CD4-positive, alpha-beta T cell treated with Interleukin-4 for 1 hour (primary cell): ENCODE measurements around the gene OR6C2.
"Not testable (repeated sequence)": the region's sequence is repeated elsewhere in the genome, so short reads cannot be mapped to it uniquely, and the experiment has no call there.

Experiments used
- DNase-seq, 2 donors: peaks; one replicate each; pipeline ENCODE4 v3.0.0-alpha.2; 2020 to 2022

OR6C2 gene

DNA sequence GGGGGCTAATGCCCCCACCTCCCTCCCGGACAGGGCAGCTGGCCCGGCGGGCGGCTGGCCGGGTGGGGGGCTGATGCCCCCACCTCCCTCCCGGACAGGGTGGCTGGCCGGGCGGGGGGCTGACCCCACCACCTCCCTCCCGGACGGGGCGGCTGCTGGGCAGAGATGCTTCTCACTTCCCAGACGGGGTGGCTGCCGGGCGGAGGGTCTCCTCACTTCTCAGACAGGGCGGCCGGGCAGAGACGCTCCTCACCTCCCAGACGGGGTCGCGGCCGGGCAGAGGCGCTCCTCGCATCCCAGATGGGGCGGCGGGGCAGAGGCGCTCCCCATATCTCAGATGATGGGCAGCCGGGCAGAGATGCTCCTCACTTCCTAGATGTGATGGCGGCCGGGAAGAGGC lies 35.3 kb downstream of the OR6C2 start:
- DNase-seq, result not testable (repeated sequence)

GRCh38 chr12:55484284-55484683 lies 40.4 kb downstream of the OR6C2 start:
- DNase-seq, result not testable (repeated sequence)

DNA sequence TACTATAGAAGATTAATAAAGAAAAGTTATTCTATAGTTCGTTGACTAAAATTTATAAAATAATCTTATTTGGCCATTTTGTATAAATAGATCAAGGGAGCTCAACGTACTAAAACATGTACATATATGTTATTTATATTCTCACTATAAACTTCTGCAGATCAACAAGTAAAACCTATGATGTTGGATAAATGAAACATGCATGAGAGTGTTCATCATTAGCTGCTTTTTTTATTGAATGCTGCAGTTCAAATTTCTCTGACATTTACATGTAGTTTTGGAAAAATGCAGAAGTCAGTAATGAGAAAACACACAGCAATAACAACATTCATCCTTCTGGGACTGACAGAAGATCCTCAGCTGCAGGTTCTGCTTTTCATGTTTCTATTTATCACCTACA lies 48.2 kb downstream of the OR6C2 start, which contains the start of gene OR6C68:
Gene OR6C68, plus strand, starts transcription at position 301 of the 400 bp plus-strand sequence. Its CDS starts 0 bp downstream, at position 301.
- DNase-seq, result no peak

DNA sequence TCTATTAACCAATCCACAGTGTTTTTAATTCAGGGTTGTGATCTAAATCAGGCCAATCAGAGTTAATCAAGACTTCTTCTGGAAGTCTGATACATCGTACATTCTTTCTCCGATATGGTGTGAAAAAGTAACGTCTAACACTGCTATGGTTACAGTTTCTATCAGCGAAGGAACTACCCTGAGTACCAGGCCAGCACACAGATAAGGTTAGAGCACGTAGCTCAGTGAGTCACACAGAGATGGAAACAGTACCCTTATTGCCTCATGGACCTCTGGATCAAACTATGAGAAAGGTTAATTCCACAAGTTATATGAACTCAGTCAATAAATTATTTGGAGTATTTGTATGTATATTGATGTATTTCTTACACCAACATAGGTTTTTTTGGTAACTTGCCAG lies 51.6 kb downstream of the OR6C2 start:
- DNase-seq, result no peak

DNA sequence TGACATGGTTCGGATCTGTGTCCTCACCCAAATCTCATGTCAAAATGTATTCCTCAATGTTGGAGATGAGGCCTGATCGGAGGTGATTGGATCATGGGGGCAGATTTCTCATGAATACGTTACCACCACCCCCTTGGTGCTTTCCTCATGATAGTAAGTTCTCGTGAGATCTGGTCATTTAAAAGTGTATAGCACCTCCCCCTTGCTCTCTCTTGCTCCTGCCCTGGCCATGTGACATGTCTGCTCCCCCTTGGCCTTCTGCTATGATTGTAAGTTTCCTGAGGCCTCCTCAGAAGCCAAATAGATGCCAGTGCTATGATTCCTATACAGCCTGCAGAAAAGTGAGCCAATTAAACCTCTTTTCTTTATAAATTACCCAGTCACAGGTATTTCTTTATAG lies 55.4 kb downstream of the OR6C2 start:
- no peak for DNase-seq

DNA sequence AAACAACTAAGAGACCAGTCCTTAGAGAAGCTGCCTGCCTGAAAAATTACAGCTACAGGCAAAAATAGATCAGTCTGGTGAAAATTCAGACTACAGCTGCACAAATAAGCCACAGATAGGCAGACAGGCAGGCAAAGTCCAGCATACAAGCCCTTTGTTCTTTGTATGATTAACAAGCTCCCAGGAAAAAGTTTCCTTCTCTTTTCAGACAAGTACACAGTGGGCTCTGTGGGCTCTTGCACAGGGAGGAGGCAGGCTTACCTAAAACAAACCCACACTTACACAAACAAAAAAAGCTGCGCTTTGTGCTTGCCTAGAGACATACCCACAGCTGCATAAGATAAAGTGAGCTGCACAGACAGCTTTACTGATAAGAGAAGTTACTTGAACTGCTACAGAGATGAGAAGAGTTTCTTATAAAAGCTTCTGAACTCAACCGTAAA lies 56.0 kb downstream of the OR6C2 start:
- DNase-seq, result no peak

GRCh38 chr12:55501601-55502000 lies 57.7 kb downstream of the OR6C2 start:
- no peak for DNase-seq
